Duodenal mucosa (tissue), 2 donors: ENCODE results near the gene ATP8A2.

ENCODE experiments used
- H3K27ac ChIP-seq: one replicate; pipeline ENCODE4 v1.7.0; 2013; ENCODE audit warnings: low read depth, low read length
- H3K27me3 ChIP-seq, 2 donors: one replicate each; pipeline ENCODE4 v1.7.0; 2013; ENCODE audit warnings: low read length in 2 of 2, control low read depth in 1 of 2; ENCODE audit not compliant: insufficient read depth in 2 of 2, control insufficient read depth in 1 of 2
- H3K36me3 ChIP-seq, 2 donors: one replicate each; pipeline ENCODE4 v1.7.0; 2013; ENCODE audit warnings: low read length in 2 of 2, control low read depth in 1 of 2; ENCODE audit not compliant: insufficient read depth in 2 of 2, control insufficient read depth in 1 of 2
- H3K4me1 ChIP-seq, 2 donors: one replicate each; pipeline ENCODE4 v1.7.0; 2013; ENCODE audit warnings: low read length in 2 of 2, control low read depth in 1 of 2; ENCODE audit not compliant: insufficient read depth in 2 of 2, control insufficient read depth in 1 of 2
- H3K4me3 ChIP-seq, 2 donors: one replicate each; pipeline ENCODE4 v1.7.0; 2013; ENCODE audit warnings: low read length in 2 of 2, low read depth in 1 of 2
- H3K9ac ChIP-seq, 2 donors: one replicate each; pipeline ENCODE4 v1.7.0; 2013; ENCODE audit warnings: low read length in 2 of 2, low read depth in 1 of 2
- H3K9me3 ChIP-seq, 2 donors: one replicate each; pipeline ENCODE4 v1.7.0; 2013; ENCODE audit warnings: low read length in 2 of 2, control low read depth in 1 of 2; ENCODE audit not compliant: control insufficient read depth in 1 of 2

Gene ATP8A2

GRCh38 chr13:25686831-25687470 lies 315.2 kb downstream of the ATP8A2 start:
- H3K4me3 ChIP-seq: no peak overlapping the region
- H3K36me3 ChIP-seq: no peaks in the 10 kb centered on the region
- H3K27ac ChIP-seq: no peak overlapping the region

GRCh38 chr13:25687471-25688225 lies 315.9 kb downstream of the ATP8A2 start:
- Histone ChIP-seq H3K27me3 (no peaks in the 10 kb centered on the region), H3K9ac (no peak overlapping the region), H3K36me3 (no peaks in the 10 kb centered on the region), H3K27ac (no peak overlapping the region), H3K9me3 (no peaks in the 10 kb centered on the region), H3K4me1 (no peaks in the 10 kb centered on the region), H3K4me3 (no peak overlapping the region)

More at GRCh38 chr13:25686831-25687470, 315.2 kb downstream of the ATP8A2 start:
- H3K9me3 ChIP-seq: no peaks in the 10 kb centered on the region
- H3K9ac ChIP-seq: no peak overlapping the region
- no peaks in the 10 kb centered on the region for H3K27me3 ChIP-seq
- no peaks in the 10 kb centered on the region for H3K4me1 ChIP-seq

- Histone ChIP-seq H3K4me1 (no peaks in the 10 kb centered on the region), H3K36me3 (no peaks in the 10 kb centered on the region), H3K4me3 (no peak overlapping the region), H3K27ac (no peak overlapping the region), H3K9ac (no peak overlapping the region), H3K9me3 (no peaks in the 10 kb centered on the region), H3K27me3 (no peaks in the 10 kb centered on the region)
Measured at GRCh38 chr13:25688536-25688935, 316.8 kb downstream of the ATP8A2 start.

- H3K9ac ChIP-seq: no peak overlapping the region
- no peak overlapping the region for H3K27ac ChIP-seq
- no peaks in the 10 kb centered on the region for H3K9me3 ChIP-seq
- no peaks in the 10 kb centered on the region for H3K27me3 ChIP-seq
- no peak overlapping the region for H3K4me3 ChIP-seq
- H3K36me3 ChIP-seq: no peaks in the 10 kb centered on the region
- H3K4me1 ChIP-seq: no peaks in the 10 kb centered on the region
Measured at GRCh38 chr13:25689539-25689938, 317.8 kb downstream of the ATP8A2 start.

- Histone ChIP-seq H3K4me3 (no peak overlapping the region), H3K27ac (no peak overlapping the region), H3K9ac (no peak overlapping the region), H3K9me3 (no peaks in the 10 kb centered on the region), H3K36me3 (no peaks in the 10 kb centered on the region), H3K4me1 (no peaks in the 10 kb centered on the region), H3K27me3 (no peaks in the 10 kb centered on the region)
Measured at GRCh38 chr13:25690582-25690981, 318.8 kb downstream of the ATP8A2 start.

- H3K36me3 ChIP-seq: no peaks in the 10 kb centered on the region
- H3K27ac ChIP-seq: no peak overlapping the region
- H3K9ac ChIP-seq: no peak overlapping the region
- no peak overlapping the region for H3K4me3 ChIP-seq
- no peaks in the 10 kb centered on the region for H3K9me3 ChIP-seq
- no peaks in the 10 kb centered on the region for H3K27me3 ChIP-seq
- no peaks in the 10 kb centered on the region for H3K4me1 ChIP-seq
Measured at GRCh38 chr13:25691654-25692053, 319.9 kb downstream of the ATP8A2 start.

GRCh38 chr13:25692099-25692498 lies 320.3 kb downstream of the ATP8A2 start:
- Histone ChIP-seq H3K9ac (no peak overlapping the region), H3K4me3 (no peak overlapping the region), H3K36me3 (no peaks in the 10 kb centered on the region), H3K27ac (no peak overlapping the region), H3K27me3 (no peaks in the 10 kb centered on the region), H3K4me1 (no peaks in the 10 kb centered on the region), H3K9me3 (no peaks in the 10 kb centered on the region)

- no peak overlapping the region for H3K4me3 ChIP-seq
- H3K36me3 ChIP-seq: no peaks in the 10 kb centered on the region
- H3K27me3 ChIP-seq: no peaks in the 10 kb centered on the region
- H3K9ac ChIP-seq: no peak overlapping the region
- H3K9me3 ChIP-seq: no peaks in the 10 kb centered on the region
- no peaks in the 10 kb centered on the region for H3K4me1 ChIP-seq
- H3K27ac ChIP-seq: no peak overlapping the region
Measured at GRCh38 chr13:25699056-25699455, 327.3 kb downstream of the ATP8A2 start.

GRCh38 chr13:25699600-25699999 lies 327.8 kb downstream of the ATP8A2 start:
- no peaks in the 10 kb centered on the region for H3K27me3 ChIP-seq
- no peak overlapping the region for H3K27ac ChIP-seq
- no peak overlapping the region for H3K4me3 ChIP-seq
- H3K36me3 ChIP-seq: no peaks in the 10 kb centered on the region
- no peaks in the 10 kb centered on the region for H3K4me1 ChIP-seq
- no peak overlapping the region for H3K9ac ChIP-seq
- H3K9me3 ChIP-seq: no peaks in the 10 kb centered on the region

GRCh38 chr13:25701304-25701703 lies 329.5 kb downstream of the ATP8A2 start:
- no peaks in the 10 kb centered on the region for H3K36me3 ChIP-seq
- H3K27ac ChIP-seq: no peak overlapping the region
- no peaks in the 10 kb centered on the region for H3K9me3 ChIP-seq
- no peak overlapping the region for H3K9ac ChIP-seq
- no peak overlapping the region for H3K4me3 ChIP-seq
- no peaks in the 10 kb centered on the region for H3K27me3 ChIP-seq
- no peaks in the 10 kb centered on the region for H3K4me1 ChIP-seq
